PC-3 (cell line): ENCODE results near the gene KRTAP19-1.

ENCODE experiments used
- EZH2 ChIP-seq: fragments of 300-600 bp; sonication (generic); IDR thresholded peaks from one replicate; pipeline ENCODE4 v1.6.1; 2017; ENCODE audit warnings: antibody characterized with exemption, mild to moderate bottlenecking, low read length; ENCODE audit not compliant: unreplicated experiment
- EZH2phosphoT487 ChIP-seq: fragments of 300-600 bp; sonication (generic); IDR thresholded peaks from 2 replicates; pipeline ENCODE4 v1.6.1; 2018; ENCODE audit warnings: mild to moderate bottlenecking, antibody characterized with exemption, low read length, borderline replicate concordance
- TF ChIP-seq, protein P1 (sequence below): fragments of 300-600 bp; sonication (generic); conservative IDR thresholded peaks from 2 replicates; pipeline ENCODE4 v1.5.1; 2017; ENCODE audit warnings: antibody characterized with exemption, low read depth, mild to moderate bottlenecking, low read length

DNA sequence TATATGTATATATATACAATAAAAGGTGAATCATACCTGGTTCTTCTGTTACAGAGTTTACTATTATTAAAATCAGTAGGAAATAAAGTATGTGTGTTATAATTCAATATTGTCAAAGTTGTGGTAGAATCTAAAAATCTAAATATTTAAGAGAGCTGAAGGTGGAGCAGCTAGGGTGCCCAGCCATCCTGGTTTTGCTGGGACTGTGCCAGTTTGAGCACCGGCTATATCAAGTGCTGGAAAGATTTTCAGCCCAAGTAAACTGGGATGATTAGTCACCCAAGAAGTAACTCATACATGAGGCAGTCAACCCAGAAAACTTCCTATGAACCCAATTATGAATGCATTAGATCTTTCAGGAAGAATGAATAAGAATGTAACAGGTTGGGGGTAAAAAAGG is 38.7 kb upstream of the KRTAP19-1 start:
- TF ChIP-seq EZH2phosphoT487 (no peak), EZH2 (no peak)
- TF ChIP-seq, protein P1, sequence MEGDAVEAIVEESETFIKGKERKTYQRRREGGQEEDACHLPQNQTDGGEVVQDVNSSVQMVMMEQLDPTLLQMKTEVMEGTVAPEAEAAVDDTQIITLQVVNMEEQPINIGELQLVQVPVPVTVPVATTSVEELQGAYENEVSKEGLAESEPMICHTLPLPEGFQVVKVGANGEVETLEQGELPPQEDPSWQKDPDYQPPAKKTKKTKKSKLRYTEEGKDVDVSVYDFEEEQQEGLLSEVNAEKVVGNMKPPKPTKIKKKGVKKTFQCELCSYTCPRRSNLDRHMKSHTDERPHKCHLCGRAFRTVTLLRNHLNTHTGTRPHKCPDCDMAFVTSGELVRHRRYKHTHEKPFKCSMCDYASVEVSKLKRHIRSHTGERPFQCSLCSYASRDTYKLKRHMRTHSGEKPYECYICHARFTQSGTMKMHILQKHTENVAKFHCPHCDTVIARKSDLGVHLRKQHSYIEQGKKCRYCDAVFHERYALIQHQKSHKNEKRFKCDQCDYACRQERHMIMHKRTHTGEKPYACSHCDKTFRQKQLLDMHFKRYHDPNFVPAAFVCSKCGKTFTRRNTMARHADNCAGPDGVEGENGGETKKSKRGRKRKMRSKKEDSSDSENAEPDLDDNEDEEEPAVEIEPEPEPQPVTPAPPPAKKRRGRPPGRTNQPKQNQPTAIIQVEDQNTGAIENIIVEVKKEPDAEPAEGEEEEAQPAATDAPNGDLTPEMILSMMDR = no peak
